Immature natural killer cell (primary cell): ENCODE measurements around the gene SLIT3. TPM values are rescaled to one million over a fixed set of nuclear protein-coding genes. Genes with fewer than 3 reads are reported as not detected.

Experiments used
- DNase-seq, 3 donors: peaks; one replicate each; pipeline ENCODE4 v3.0.0; 2022; ENCODE audit warnings: mixed read lengths in 1 of 3
- H3K27ac Mint-ChIP-seq, 6 donors: one replicate each; pipeline ENCODE4 v1.8.0; 2020; ENCODE audit warnings: mixed read lengths in 6 of 6, mild to moderate bottlenecking in 5 of 6, inconsistent platforms in 4 of 6, moderate library complexity in 3 of 6
- H3K27me3 Mint-ChIP-seq, 3 donors: one replicate each; pipeline ENCODE4 v1.8.0; 2020 to 2021; ENCODE audit warnings: low read depth in 3 of 3, mild to moderate bottlenecking in 3 of 3, mixed read lengths in 3 of 3, moderate library complexity in 3 of 3, inconsistent platforms in 1 of 3
- H3K36me3 Mint-ChIP-seq, 3 donors: one replicate each; pipeline ENCODE4 v1.8.0; 2020; ENCODE audit warnings: mixed read lengths in 3 of 3, inconsistent platforms in 2 of 3, mild to moderate bottlenecking in 2 of 3
- H3K4me1 Mint-ChIP-seq, 2 donors: one replicate each; pipeline ENCODE4 v1.8.0; 2020; ENCODE audit warnings: inconsistent platforms in 2 of 2, mild to moderate bottlenecking in 2 of 2, mixed read lengths in 2 of 2, moderate library complexity in 1 of 2
- H3K4me3 Mint-ChIP-seq, 5 donors: one replicate each; pipeline ENCODE4 v1.8.0; 2020; ENCODE audit warnings: mild to moderate bottlenecking in 5 of 5, mixed read lengths in 5 of 5, inconsistent platforms in 3 of 5, moderate library complexity in 3 of 5
- H3K9me3 Mint-ChIP-seq, 6 donors: one replicate each; pipeline ENCODE4 v1.8.0; 2020; ENCODE audit warnings: mild to moderate bottlenecking in 6 of 6, mixed read lengths in 6 of 6, inconsistent platforms in 4 of 6, moderate library complexity in 3 of 6
- polyA plus RNA-seq, 3 donors: library from polyadenylated mRNA; unstranded; fragments of 300-500 nt; fragmentation: Illumina TruSeq; gene quantifications; one replicate each; pipeline ENCODE4 v1.2.3, GENCODE V29; 2021

Gene SLIT3
- polyA plus RNA-seq, 3 donors from 2014 or later: 0.47 to 0.90 TPM; not detected in 1

- no peak overlapping the region for H3K4me3 Mint-ChIP-seq
- no peaks in the 10 kb centered on the region for H3K4me1 Mint-ChIP-seq
- H3K27me3 Mint-ChIP-seq: no peaks in the 10 kb centered on the region
- no peak for DNase-seq
- no peaks in the 10 kb centered on the region for H3K36me3 Mint-ChIP-seq
- no peaks in the 10 kb centered on the region for H3K9me3 Mint-ChIP-seq
- H3K27ac Mint-ChIP-seq: no peak overlapping the region
These were observed 624.4 kb downstream of the SLIT3 start for GRCh38 chr5:168676501-168676900.

GRCh38 chr5:168675883-168676408, 625.0 kb downstream of the SLIT3 start:
- H3K4me3 Mint-ChIP-seq: no peak overlapping the region
- H3K36me3 Mint-ChIP-seq: no peaks in the 10 kb centered on the region
- no peaks in the 10 kb centered on the region for H3K4me1 Mint-ChIP-seq
- H3K9me3 Mint-ChIP-seq: no peaks in the 10 kb centered on the region
- no peak overlapping the region for H3K27ac Mint-ChIP-seq
- DNase-seq: no peak
- H3K27me3 Mint-ChIP-seq: no peaks in the 10 kb centered on the region

GRCh38 chr5:168674893-168675482, 626.0 kb downstream of the SLIT3 start:
- peaks cover 0 to 2% (median 0%) of the 10 kb centered on the region in 3 donors for H3K27me3 Mint-ChIP-seq
- no peaks in the 10 kb centered on the region for H3K36me3 Mint-ChIP-seq
- H3K9me3 Mint-ChIP-seq: no peaks in the 10 kb centered on the region
- H3K4me3 Mint-ChIP-seq: no peak overlapping the region
- DNase-seq: no peak
- no peak overlapping the region for H3K27ac Mint-ChIP-seq
- no peaks in the 10 kb centered on the region for H3K4me1 Mint-ChIP-seq

- no peak for DNase-seq
- Mint-ChIP-seq H3K36me3 (no peaks in the 10 kb centered on the region), H3K27me3 (peaks cover 0 to 2% (median 0%) of the 10 kb centered on the region in 3 donors), H3K9me3 (no peaks in the 10 kb centered on the region), H3K4me3 (no peak overlapping the region), H3K27ac (no peak overlapping the region), H3K4me1 (no peaks in the 10 kb centered on the region)
These were observed 628.1 kb downstream of the SLIT3 start for GRCh38 chr5:168672888-168673287.

- Mint-ChIP-seq H3K36me3 (no peaks in the 10 kb centered on the region), H3K27ac (no peak overlapping the region), H3K27me3 (peaks cover 0 to 2% (median 0%) of the 10 kb centered on the region in 3 donors), H3K9me3 (no peaks in the 10 kb centered on the region), H3K4me3 (no peak overlapping the region), H3K4me1 (no peaks in the 10 kb centered on the region)
- DNase-seq: no peak
These were observed 628.9 kb downstream of the SLIT3 start for GRCh38 chr5:168672016-168672415.

GRCh38 chr5:168670881-168671575, 629.9 kb downstream of the SLIT3 start:
- no peaks in the 10 kb centered on the region for H3K9me3 Mint-ChIP-seq
- H3K27me3 Mint-ChIP-seq: peaks cover 0 to 2% (median 0%) of the 10 kb centered on the region in 3 donors
- DNase-seq: no peak
- no peaks in the 10 kb centered on the region for H3K36me3 Mint-ChIP-seq
- H3K4me1 Mint-ChIP-seq: no peaks in the 10 kb centered on the region
- no peak overlapping the region for H3K27ac Mint-ChIP-seq
- no peak overlapping the region for H3K4me3 Mint-ChIP-seq

GRCh38 chr5:168669668-168670378, 631.1 kb downstream of the SLIT3 start:
- Mint-ChIP-seq H3K4me3 (no peak overlapping the region), H3K27me3 (peaks cover 0 to 2% (median 0%) of the 10 kb centered on the region in 3 donors), H3K36me3 (no peaks in the 10 kb centered on the region), H3K27ac (no peak overlapping the region), H3K4me1 (no peaks in the 10 kb centered on the region), H3K9me3 (no peaks in the 10 kb centered on the region)
- DNase-seq: no peak

- no peaks in the 10 kb centered on the region for H3K36me3 Mint-ChIP-seq
- no peaks in the 10 kb centered on the region for H3K4me1 Mint-ChIP-seq
- no peak overlapping the region for H3K27ac Mint-ChIP-seq
- DNase-seq: no peak
- H3K4me3 Mint-ChIP-seq: no peak overlapping the region
- H3K9me3 Mint-ChIP-seq: no peaks in the 10 kb centered on the region
- H3K27me3 Mint-ChIP-seq: peaks cover 0 to 2% (median 0%) of the 10 kb centered on the region in 3 donors
These were observed 631.8 kb downstream of the SLIT3 start for GRCh38 chr5:168669156-168669555.

- no peak for DNase-seq
- Mint-ChIP-seq H3K9me3 (no peaks in the 10 kb centered on the region), H3K36me3 (no peaks in the 10 kb centered on the region), H3K27me3 (peaks cover 0 to 2% (median 0%) of the 10 kb centered on the region in 3 donors), H3K4me1 (no peaks in the 10 kb centered on the region), H3K4me3 (no peak overlapping the region), H3K27ac (no peak overlapping the region)
These were observed 632.9 kb downstream of the SLIT3 start for GRCh38 chr5:168668078-168668477.

- no peak for DNase-seq
- Mint-ChIP-seq H3K4me3 (no peak overlapping the region), H3K36me3 (no peaks in the 10 kb centered on the region), H3K4me1 (no peaks in the 10 kb centered on the region), H3K9me3 (no peaks in the 10 kb centered on the region), H3K27me3 (peaks cover 0 to 4% (median 0%) of the 10 kb centered on the region in 3 donors), H3K27ac (no peak overlapping the region)
These were observed 633.6 kb downstream of the SLIT3 start for GRCh38 chr5:168667301-168667840.

- H3K27ac Mint-ChIP-seq: no peak overlapping the region
- no peaks in the 10 kb centered on the region for H3K36me3 Mint-ChIP-seq
- H3K9me3 Mint-ChIP-seq: no peaks in the 10 kb centered on the region
- peaks cover 0 to 4% (median 2%) of the 10 kb centered on the region in 3 donors for H3K27me3 Mint-ChIP-seq
- H3K4me1 Mint-ChIP-seq: no peaks in the 10 kb centered on the region
- DNase-seq: no peak
- no peak overlapping the region for H3K4me3 Mint-ChIP-seq
These were observed 634.6 kb downstream of the SLIT3 start for GRCh38 chr5:168666356-168666755.

- H3K27ac Mint-ChIP-seq: no peak overlapping the region
- peaks cover 2 to 3% (median 2%) of the 10 kb centered on the region in 3 donors for H3K27me3 Mint-ChIP-seq
- DNase-seq: no peak
- no peaks in the 10 kb centered on the region for H3K36me3 Mint-ChIP-seq
- H3K4me3 Mint-ChIP-seq: no peak overlapping the region
- no peaks in the 10 kb centered on the region for H3K9me3 Mint-ChIP-seq
- no peaks in the 10 kb centered on the region for H3K4me1 Mint-ChIP-seq
These were observed 637.5 kb downstream of the SLIT3 start for GRCh38 chr5:168663276-168664004.

- Mint-ChIP-seq H3K9me3 (no peaks in the 10 kb centered on the region), H3K4me3 (no peak overlapping the region), H3K27ac (no peak overlapping the region), H3K27me3 (peaks cover 3 to 4% (median 3%) of the 10 kb centered on the region in 3 donors), H3K36me3 (no peaks in the 10 kb centered on the region), H3K4me1 (no peaks in the 10 kb centered on the region)
- no peak for DNase-seq
These were observed 639.1 kb downstream of the SLIT3 start for GRCh38 chr5:168661593-168662485.
